Neuron (in vitro differentiated cells): Measurements from ENCODE around the gene SPEG.
"Not testable (repeated sequence)": the region's sequence is repeated elsewhere in the genome, so short reads cannot be mapped to it uniquely, and the experiment has no call there.

Source experiments
- H2AFZ ChIP-seq: one replicate; pipeline ENCODE4 v1.6.1; 2013; ENCODE audit warnings: low read depth, mild to moderate bottlenecking, inconsistent platforms, low read length, moderate library complexity
- H3K27me3 ChIP-seq: one replicate; pipeline ENCODE4 v1.6.1; 2013; ENCODE audit warnings: low read length; ENCODE audit not compliant: insufficient read depth
- H3K36me3 ChIP-seq: one replicate; pipeline ENCODE4 v1.6.1; 2013; ENCODE audit warnings: low read length; ENCODE audit not compliant: insufficient read depth
- H3K4me1 ChIP-seq: one replicate; pipeline ENCODE4 v1.6.1; 2013; ENCODE audit warnings: low read length; ENCODE audit not compliant: insufficient read depth
- H3K4me3 ChIP-seq: 2 replicates; pipeline ENCODE4 v1.5.1; 2013; ENCODE audit warnings: mild to moderate bottlenecking, low read length, moderate library complexity
- H3K9me3 ChIP-seq: one replicate; pipeline ENCODE4 v1.6.1; 2013; ENCODE audit warnings: low read length

Gene SPEG

GRCh38 chr2:219398721-219399363 is 35.8 kb upstream of the SPEG start:
- H3K4me1 ChIP-seq = peaks cover 6% of the 10 kb centered on the region
- H3K9me3 ChIP-seq = no peaks in the 10 kb centered on the region
- H2AFZ ChIP-seq = no peak overlapping the region
- no peak overlapping the region for H3K4me3 ChIP-seq
- no peaks in the 10 kb centered on the region for H3K36me3 ChIP-seq
- peaks cover 15% of the 10 kb centered on the region for H3K27me3 ChIP-seq

GRCh38 chr2:219399716-219400478 is 34.7 kb upstream of the SPEG start:
- Histone ChIP-seq H3K36me3 (no peaks in the 10 kb centered on the region), H3K27me3 (peaks cover 17% of the 10 kb centered on the region), H3K9me3 (no peaks in the 10 kb centered on the region), H2AFZ (no peak overlapping the region), H3K4me1 (peaks cover 6% of the 10 kb centered on the region), H3K4me3 (no peak overlapping the region)

- H3K27me3 ChIP-seq = peaks cover 13% of the 10 kb centered on the region
- H3K4me3 ChIP-seq = no peak overlapping the region
- H2AFZ ChIP-seq = no peak overlapping the region
- peaks cover 6% of the 10 kb centered on the region for H3K4me1 ChIP-seq
- no peaks in the 10 kb centered on the region for H3K36me3 ChIP-seq
- no peaks in the 10 kb centered on the region for H3K9me3 ChIP-seq
Measured at GRCh38 chr2:219400562-219400961, 34.1 kb upstream of the SPEG start.

GRCh38 chr2:219401606-219402005 is 33.0 kb upstream of the SPEG start:
- no peaks in the 10 kb centered on the region for H3K9me3 ChIP-seq
- peaks cover 6% of the 10 kb centered on the region for H3K4me1 ChIP-seq
- no peak overlapping the region for H2AFZ ChIP-seq
- no peaks in the 10 kb centered on the region for H3K36me3 ChIP-seq
- H3K27me3 ChIP-seq = peaks cover 11% of the 10 kb centered on the region
- no peak overlapping the region for H3K4me3 ChIP-seq

GRCh38 chr2:219402665-219403515 is 31.8 kb upstream of the SPEG start:
- H3K4me1 ChIP-seq = peaks cover 6% of the 10 kb centered on the region

GRCh38 chr2:219403861-219404260 is 30.8 kb upstream of the SPEG start:
- H3K4me3 ChIP-seq = no peak overlapping the region
- H3K4me1 ChIP-seq = peaks cover 6% of the 10 kb centered on the region
- H3K36me3 ChIP-seq = no peaks in the 10 kb centered on the region

More at GRCh38 chr2:219402665-219403515, 31.8 kb upstream of the SPEG start:
- Histone ChIP-seq H3K27me3 (peaks cover 8% of the 10 kb centered on the region), H3K9me3 (no peaks in the 10 kb centered on the region), H3K36me3 (no peaks in the 10 kb centered on the region), H3K4me3 (no peak overlapping the region), H2AFZ (no peak overlapping the region)

GRCh38 chr2:219404291-219404910 is 30.2 kb upstream of the SPEG start:
- H3K27me3 ChIP-seq = peaks cover 14% of the 10 kb centered on the region
- peaks cover 6% of the 10 kb centered on the region for H3K4me1 ChIP-seq
- no peaks in the 10 kb centered on the region for H3K36me3 ChIP-seq

More at GRCh38 chr2:219403861-219404260, 30.8 kb upstream of the SPEG start:
- H3K9me3 ChIP-seq = no peaks in the 10 kb centered on the region
- H3K27me3 ChIP-seq = peaks cover 8% of the 10 kb centered on the region
- no peak overlapping the region for H2AFZ ChIP-seq

GRCh38 chr2:219404954-219405353 is 29.7 kb upstream of the SPEG start:
- H3K36me3 ChIP-seq = no peaks in the 10 kb centered on the region
- no peaks in the 10 kb centered on the region for H3K9me3 ChIP-seq
- no peak overlapping the region for H2AFZ ChIP-seq
- H3K4me1 ChIP-seq = peaks cover 6% of the 10 kb centered on the region
- no peak overlapping the region for H3K4me3 ChIP-seq
- peaks cover 14% of the 10 kb centered on the region for H3K27me3 ChIP-seq

More at GRCh38 chr2:219404291-219404910, 30.2 kb upstream of the SPEG start:
- Histone ChIP-seq H3K9me3 (no peaks in the 10 kb centered on the region), H2AFZ (no peak overlapping the region), H3K4me3 (no peak overlapping the region)

GRCh38 chr2:219405451-219405850 is 29.2 kb upstream of the SPEG start:
- H3K9me3 ChIP-seq = no peaks in the 10 kb centered on the region
- no peak overlapping the region for H2AFZ ChIP-seq
- peaks cover 6% of the 10 kb centered on the region for H3K4me1 ChIP-seq
- H3K4me3 ChIP-seq = no peak overlapping the region
- no peaks in the 10 kb centered on the region for H3K36me3 ChIP-seq
- peaks cover 12% of the 10 kb centered on the region for H3K27me3 ChIP-seq

GRCh38 chr2:219405958-219406860 is 28.4 kb upstream of the SPEG start:
- Histone ChIP-seq H3K36me3 (no peaks in the 10 kb centered on the region), H3K27me3 (peaks cover 11% of the 10 kb centered on the region), H3K9me3 (no peaks in the 10 kb centered on the region), H2AFZ (no peak overlapping the region), H3K4me3 (no peak overlapping the region), H3K4me1 (peaks cover 6% of the 10 kb centered on the region)

GRCh38 chr2:219406861-219407230 is 27.8 kb upstream of the SPEG start:
- Histone ChIP-seq H3K27me3 (peaks cover 11% of the 10 kb centered on the region), H3K36me3 (no peaks in the 10 kb centered on the region), H3K9me3 (no peaks in the 10 kb centered on the region), H2AFZ (no peak overlapping the region), H3K4me3 (no peak overlapping the region), H3K4me1 (peaks cover 6% of the 10 kb centered on the region)

- peaks cover 11% of the 10 kb centered on the region for H3K27me3 ChIP-seq
- not testable (repeated sequence) for H2AFZ ChIP-seq, H3K9me3 ChIP-seq, H3K4me3 ChIP-seq, H3K4me1 ChIP-seq, H3K36me3 ChIP-seq
Measured at GRCh38 chr2:219407343-219407742, 27.3 kb upstream of the SPEG start.
